ENCODE measurements around the gene AURKA. TPM values are rescaled to one million over a fixed set of nuclear protein-coding genes. Genes with fewer than 3 reads are reported as not detected.

AURKA gene
- total RNA-seq, 2 experiments from 2014 or later, result 97.5 to 100 TPM

DNA sequence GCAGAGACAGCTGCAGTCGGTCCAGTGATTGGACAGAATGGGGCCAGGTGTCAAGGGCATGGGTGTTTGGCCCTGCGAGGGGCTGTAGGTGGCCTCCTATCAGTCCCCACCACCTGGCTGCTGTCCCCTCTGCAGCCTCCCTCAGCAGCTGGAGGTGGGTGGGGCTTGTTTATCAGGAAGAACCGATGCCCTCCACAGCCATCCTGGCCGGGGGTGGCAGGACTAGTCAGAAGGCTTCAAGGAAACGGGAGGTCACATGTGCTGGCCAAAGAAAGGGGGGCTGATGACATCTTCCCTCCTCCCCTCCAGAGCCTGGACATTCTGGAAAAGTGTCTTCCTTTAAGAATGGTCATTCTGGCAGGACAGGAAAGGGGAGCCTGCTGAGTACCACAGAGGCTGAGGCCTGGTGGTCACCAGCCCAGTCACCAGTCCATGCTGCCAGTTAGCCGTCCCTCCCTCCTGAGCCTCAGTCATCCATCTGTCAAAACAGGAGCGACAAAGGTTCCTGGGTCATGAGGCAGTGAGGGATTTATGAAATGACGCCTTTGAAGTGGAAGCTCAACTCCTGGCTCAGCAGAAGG is 29.1 kb downstream of the AURKA start:
- H3K9me3 Mint-ChIP-seq, result no peaks in the 10 kb centered on the region
- ChIA-PET CTCF (no interaction called here), POLR2A (no interaction called here)
- intact Hi-C loops (cut with micrococcal nuclease), result no loop called here
- H3K27ac Mint-ChIP-seq, result no peak overlapping the region
- peaks cover 1% of the 10 kb centered on the region for H3K36me3 Mint-ChIP-seq (ENCODE audit: low read depth)
- peaks cover 16% of the 10 kb centered on the region for H3K4me1 Mint-ChIP-seq (ENCODE audit: low read depth)
- TF ChIP-seq, protein P1, sequence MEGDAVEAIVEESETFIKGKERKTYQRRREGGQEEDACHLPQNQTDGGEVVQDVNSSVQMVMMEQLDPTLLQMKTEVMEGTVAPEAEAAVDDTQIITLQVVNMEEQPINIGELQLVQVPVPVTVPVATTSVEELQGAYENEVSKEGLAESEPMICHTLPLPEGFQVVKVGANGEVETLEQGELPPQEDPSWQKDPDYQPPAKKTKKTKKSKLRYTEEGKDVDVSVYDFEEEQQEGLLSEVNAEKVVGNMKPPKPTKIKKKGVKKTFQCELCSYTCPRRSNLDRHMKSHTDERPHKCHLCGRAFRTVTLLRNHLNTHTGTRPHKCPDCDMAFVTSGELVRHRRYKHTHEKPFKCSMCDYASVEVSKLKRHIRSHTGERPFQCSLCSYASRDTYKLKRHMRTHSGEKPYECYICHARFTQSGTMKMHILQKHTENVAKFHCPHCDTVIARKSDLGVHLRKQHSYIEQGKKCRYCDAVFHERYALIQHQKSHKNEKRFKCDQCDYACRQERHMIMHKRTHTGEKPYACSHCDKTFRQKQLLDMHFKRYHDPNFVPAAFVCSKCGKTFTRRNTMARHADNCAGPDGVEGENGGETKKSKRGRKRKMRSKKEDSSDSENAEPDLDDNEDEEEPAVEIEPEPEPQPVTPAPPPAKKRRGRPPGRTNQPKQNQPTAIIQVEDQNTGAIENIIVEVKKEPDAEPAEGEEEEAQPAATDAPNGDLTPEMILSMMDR (IDR thresholded peaks at IDR 0.05), result no peak
- ATAC-seq (no peak), DNase-seq (no peak)
- no peaks in the 10 kb centered on the region for H3K27me3 Mint-ChIP-seq
- no peak overlapping the region for H3K4me3 Mint-ChIP-seq

- TF ChIP-seq, protein P1 (IDR thresholded peaks at IDR 0.05), result no peak
- intact Hi-C loops (cut with micrococcal nuclease), result no loop called here
- H3K9me3 Mint-ChIP-seq, result no peaks in the 10 kb centered on the region
- no peak for DNase-seq
- ATAC-seq, result no peak
- peaks cover 1% of the 10 kb centered on the region for H3K36me3 Mint-ChIP-seq (ENCODE audit: low read depth)
- no peaks in the 10 kb centered on the region for H3K27me3 Mint-ChIP-seq
- CTCF ChIA-PET, result no interaction called here
- no peak overlapping the region for H3K4me3 Mint-ChIP-seq
- POLR2A ChIA-PET, result no interaction called here
- no peak overlapping the region for H3K27ac Mint-ChIP-seq
- H3K4me1 Mint-ChIP-seq (ENCODE audit: low read depth), result peaks cover 18% of the 10 kb centered on the region
Measured at GRCh38 chr20:56361900-56362299, 30.1 kb downstream of the AURKA start.

DNA sequence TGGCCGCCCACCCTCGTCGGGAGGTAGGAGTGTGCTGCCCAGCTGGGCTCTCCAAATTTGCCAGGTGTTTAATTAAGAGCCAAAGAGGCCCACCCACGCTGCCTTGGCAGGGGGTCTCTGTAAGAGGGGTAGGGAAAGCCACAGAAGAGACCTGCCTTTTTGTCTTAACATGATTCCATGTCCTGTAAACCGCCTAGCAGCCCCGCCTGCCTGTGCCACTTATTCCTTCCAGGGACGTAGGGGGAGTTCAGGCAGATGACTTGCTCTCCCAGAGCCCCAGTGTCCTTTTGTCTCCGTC is 31.2 kb downstream of the AURKA start:
- H3K9me3 Mint-ChIP-seq, result no peaks in the 10 kb centered on the region
- CTCF ChIA-PET, result interaction anchor here (1.0 kb wide), 1 partner anchor 40 kb away, joined by 3 read pairs; no protein-coding TSS in a partner anchor
- ATAC-seq (no peak), DNase-seq (no peak)
- peaks cover 18% of the 10 kb centered on the region for H3K4me1 Mint-ChIP-seq (ENCODE audit: low read depth)
- no peaks in the 10 kb centered on the region for H3K27me3 Mint-ChIP-seq
- H3K4me3 Mint-ChIP-seq, result no peak overlapping the region
- TF ChIP-seq, protein P1 (IDR thresholded peaks at IDR 0.05), result no peak
- H3K36me3 Mint-ChIP-seq (ENCODE audit: low read depth), result no peaks in the 10 kb centered on the region
- intact Hi-C loops (cut with micrococcal nuclease), result no loop called here
- POLR2A ChIA-PET, result interaction anchor here (1.1 kb wide), 1 partner anchor 14 kb away, joined by 3 read pairs; no protein-coding TSS in a partner anchor
- no peak overlapping the region for H3K27ac Mint-ChIP-seq

- no peak for ATAC-seq
- H3K27ac Mint-ChIP-seq, result no peak overlapping the region
Measured at GRCh38 chr20:56360133-56360907, 31.7 kb downstream of the AURKA start.

More at GRCh38 chr20:56360133-56360907, 31.7 kb downstream of the AURKA start:
- no peak for DNase-seq
- ChIA-PET POLR2A (interaction anchor here (0.9 to 1.1 kb wide), 2 partner anchors 9 to 14 kb away, joined by 3 to 6 read pairs; no protein-coding TSS in a partner anchor), CTCF (interaction anchor here (0.9 to 1.0 kb wide), 2 partner anchors 40 to 133 kb away, joined by 3 read pairs; no protein-coding TSS in a partner anchor)
- intact Hi-C loops (cut with micrococcal nuclease), result no loop called here
- no peaks in the 10 kb centered on the region for H3K27me3 Mint-ChIP-seq
- peaks cover 18% of the 10 kb centered on the region for H3K4me1 Mint-ChIP-seq (ENCODE audit: low read depth)
- peak overlapping the region; percentile 81 for H3K4me3 Mint-ChIP-seq
- TF ChIP-seq, protein P1 (IDR thresholded peaks at IDR 0.05), result no peak
- no peaks in the 10 kb centered on the region for H3K9me3 Mint-ChIP-seq
- H3K36me3 Mint-ChIP-seq (ENCODE audit: low read depth), result no peaks in the 10 kb centered on the region
